GM15510 (cell line): ENCODE results near the gene PAQR9.

Experiments used
- POLR2A ChIP-seq: IDR thresholded peaks from 3 replicates; pipeline ENCODE4 v1.6.1; 2011; ENCODE audit warnings: borderline replicate concordance; ENCODE audit not compliant: insufficient read length; ENCODE audit errors: extremely low read depth

Gene PAQR9

GRCh38 chr3:142966808-142967207 is 3.3 kb upstream of the PAQR9 start:
- TF ChIP-seq POLR2A, result no peak

- no peak for TF ChIP-seq POLR2A
Measured at GRCh38 chr3:142965581-142965980, 2.1 kb upstream of the PAQR9 start.

- no peak for TF ChIP-seq POLR2A
Measured at GRCh38 chr3:142963234-142963515, 299 bp downstream of the PAQR9 start.

- no peak for TF ChIP-seq POLR2A
Measured at GRCh38 chr3:142962520-142963233, 797 bp downstream of the PAQR9 start.

GRCh38 chr3:142962175-142962519 is 1.3 kb downstream of the PAQR9 start:
- TF ChIP-seq POLR2A, result no peak

GRCh38 chr3:142961539-142961938 is 1.9 kb downstream of the PAQR9 start:
- TF ChIP-seq POLR2A, result no peak

- TF ChIP-seq POLR2A, result no peak
Measured at GRCh38 chr3:142960322-142960850, 3.1 kb downstream of the PAQR9 start.

- TF ChIP-seq POLR2A, result no peak
Measured at GRCh38 chr3:142958707-142959106, 4.8 kb downstream of the PAQR9 start.

GRCh38 chr3:142953443-142953842 is 10.0 kb downstream of the PAQR9 start:
- no peak for TF ChIP-seq POLR2A

GRCh38 chr3:142952272-142953193 is 10.9 kb downstream of the PAQR9 start:
- TF ChIP-seq POLR2A, result no peak

- TF ChIP-seq POLR2A, result no peak
Measured at GRCh38 chr3:142951794-142952193, 11.7 kb downstream of the PAQR9 start.

GRCh38 chr3:142950972-142951371 is 12.5 kb downstream of the PAQR9 start:
- no peak for TF ChIP-seq POLR2A

- no peak for TF ChIP-seq POLR2A
Measured at GRCh38 chr3:142947799-142948575, 15.5 kb downstream of the PAQR9 start.

GRCh38 chr3:142947352-142947751 is 16.1 kb downstream of the PAQR9 start:
- TF ChIP-seq POLR2A, result no peak

- no peak for TF ChIP-seq POLR2A
Measured at GRCh38 chr3:142946861-142947260, 16.6 kb downstream of the PAQR9 start.
